Panc1 (cell line): ENCODE data around the gene DOCK1. TPM values are rescaled to one million over a fixed set of nuclear protein-coding genes. Genes with fewer than 3 reads are reported as not detected.

Experiments used
- ATAC-seq: fragments of 200-7000 bp; cut with Tn5 transposase; 2 replicates; pipeline ENCODE4 v1.9.1; 2020; ENCODE audit warnings: mild to moderate bottlenecking, moderate library complexity
- BruUV-seq: library from RNA; stranded (reverse); fragments of 400-500 nt; replicated peaks from 2 replicates; lab custom pipeline; 2021; lab: Mats Ljungman, UMichigan
- CTCF ChIA-PET: fragments of 300-600 bp; sonication (Branson Sonifier 250); formaldehyde crosslinking; loops from one replicate; lab custom pipeline; 2022; ENCODE audit warnings: antibody characterized with exemption; lab: Charles Lee
- POLR2A ChIA-PET: fragments of 300-600 bp; sonication (Branson Sonifier 250); formaldehyde crosslinking; loops from one replicate; lab custom pipeline; 2022; ENCODE audit warnings: antibody characterized with exemption; lab: Charles Lee
- DNase-seq: peaks from one replicate; pipeline ENCODE4 v3.0.0-alpha.2; 2010; ENCODE audit warnings: low read depth, low spot score
- H3K27ac ChIP-seq: 2 replicates; pipeline ENCODE4 v1.5.1; 2011; ENCODE audit warnings: mild to moderate bottlenecking, low read length, inconsistent platforms
- H3K27me3 ChIP-seq: fragments of 200-500 bp; sonication (Bioruptor generic); 2 replicates; pipeline ENCODE4 v1.6.0; 2014; ENCODE audit warnings: low read length, inconsistent platforms; ENCODE audit not compliant: control insufficient read depth, insufficient read depth
- H3K36me3 ChIP-seq: fragments of 200-500 bp; sonication (Bioruptor generic); 2 replicates; pipeline ENCODE4 v1.5.1; 2014; ENCODE audit warnings: inconsistent platforms, mild to moderate bottlenecking, low read length, moderate library complexity; ENCODE audit not compliant: control insufficient read depth, insufficient read depth
- H3K4me1 ChIP-seq: 2 replicates; pipeline ENCODE4 v1.5.1; 2011; ENCODE audit warnings: inconsistent platforms, mild to moderate bottlenecking, low read length, moderate library complexity; ENCODE audit not compliant: control insufficient read depth, insufficient read depth
- H3K4me3 ChIP-seq, 2 experiments: 2 replicates each; pipeline ENCODE4 v1.5.1; 2011 to 2012; ENCODE audit warnings: low read depth in 2 of 2, low read length in 2 of 2, mild to moderate bottlenecking in 2 of 2, inconsistent platforms in 1 of 2, moderate library complexity in 1 of 2
- H3K9me3 ChIP-seq: fragments of 200-500 bp; sonication (Bioruptor generic); 2 replicates; pipeline ENCODE4 v1.5.1; 2014; ENCODE audit warnings: low read depth, mild to moderate bottlenecking, inconsistent platforms, low read length, moderate library complexity; ENCODE audit not compliant: control insufficient read depth, insufficient read depth
- POLR2AphosphoS5 ChIP-seq: IDR thresholded peaks from 2 replicates; pipeline ENCODE4 v1.6.1; 2012; ENCODE audit warnings: mild to moderate bottlenecking, low read depth, low read length, moderate library complexity
- REST ChIP-seq, 2 experiments: IDR thresholded peaks; 2 replicates each; pipeline ENCODE4 v1.6.1; 2011 to 2012; ENCODE audit warnings: low read depth in 2 of 2, control low read depth in 1 of 2, low read length in 1 of 2, mild to moderate bottlenecking in 1 of 2, moderate library complexity in 1 of 2; ENCODE audit not compliant: insufficient read depth in 1 of 2
- SIN3A ChIP-seq: IDR thresholded peaks from 2 replicates; pipeline ENCODE4 v1.6.1; 2012; ENCODE audit warnings: low read depth, mild to moderate bottlenecking, low read length, moderate library complexity, borderline replicate concordance; ENCODE audit not compliant: insufficient read depth
- TCF7L2 ChIP-seq: IDR thresholded peaks from 2 replicates; pipeline ENCODE4 v1.6.1; 2011; ENCODE audit warnings: mild to moderate bottlenecking, low read depth, low read length, inconsistent platforms
- in situ Hi-C: cut with HindIII; loops from 2 replicates; pipeline ENCODE4 v1.10.0; 2016; ENCODE audit warnings: low sequenced_read_pairs, low pct_unique_long_range_greater_than_20kb
- intact Hi-C: fragments of 100-400 bp; cut with micrococcal nuclease; formaldehyde crosslinking; loops from one replicate; pipeline ENCODE4 v1.10.0; 2022; ENCODE audit not compliant: unreplicated experiment
- total RNA-seq: library from RNA; stranded (reverse); gene quantifications from one replicate; pipeline ENCODE4 v1.2.1, GENCODE V29; 2021; ENCODE audit not compliant: unreplicated experiment
- TF ChIP-seq, protein P1 (sequence below): fragments of 450-650 bp; IDR thresholded peaks from 2 replicates; pipeline ENCODE4 v1.5.1; 2017; ENCODE audit warnings: mild to moderate bottlenecking

Gene DOCK1
- total RNA-seq, 1 experiment from 2014 or later = 67.6 TPM

- no peaks in the 10 kb centered on the region for H3K36me3 ChIP-seq
- TF ChIP-seq TCF7L2 (no peak), POLR2AphosphoS5 (no peak), SIN3A (no peak), REST (IDR thresholded peaks at IDR 0.05; ENCODE audit: insufficient read depth in 1 of 2, low read depth in 2 of 2, low read length in 1 of 2) (no peak)
- TF ChIP-seq, protein P1, sequence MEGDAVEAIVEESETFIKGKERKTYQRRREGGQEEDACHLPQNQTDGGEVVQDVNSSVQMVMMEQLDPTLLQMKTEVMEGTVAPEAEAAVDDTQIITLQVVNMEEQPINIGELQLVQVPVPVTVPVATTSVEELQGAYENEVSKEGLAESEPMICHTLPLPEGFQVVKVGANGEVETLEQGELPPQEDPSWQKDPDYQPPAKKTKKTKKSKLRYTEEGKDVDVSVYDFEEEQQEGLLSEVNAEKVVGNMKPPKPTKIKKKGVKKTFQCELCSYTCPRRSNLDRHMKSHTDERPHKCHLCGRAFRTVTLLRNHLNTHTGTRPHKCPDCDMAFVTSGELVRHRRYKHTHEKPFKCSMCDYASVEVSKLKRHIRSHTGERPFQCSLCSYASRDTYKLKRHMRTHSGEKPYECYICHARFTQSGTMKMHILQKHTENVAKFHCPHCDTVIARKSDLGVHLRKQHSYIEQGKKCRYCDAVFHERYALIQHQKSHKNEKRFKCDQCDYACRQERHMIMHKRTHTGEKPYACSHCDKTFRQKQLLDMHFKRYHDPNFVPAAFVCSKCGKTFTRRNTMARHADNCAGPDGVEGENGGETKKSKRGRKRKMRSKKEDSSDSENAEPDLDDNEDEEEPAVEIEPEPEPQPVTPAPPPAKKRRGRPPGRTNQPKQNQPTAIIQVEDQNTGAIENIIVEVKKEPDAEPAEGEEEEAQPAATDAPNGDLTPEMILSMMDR = no peak
- CTCF ChIA-PET = no interaction called here
- intact Hi-C loops = no loop called here
- DNase-seq (no peak), ATAC-seq (no peak)
- no peaks in the 10 kb centered on the region for H3K27me3 ChIP-seq
- H3K27ac ChIP-seq = no peak overlapping the region
- H3K4me3 ChIP-seq = no peak overlapping the region
- POLR2A ChIA-PET = no interaction called here
- in situ Hi-C loops = no loop called here
- peaks cover 7% of the 10 kb centered on the region; the same call in 1 of the 2 replicates for H3K4me1 ChIP-seq
- BruUV-seq = no TSS peak
- no peaks in the 10 kb centered on the region for H3K9me3 ChIP-seq
Measured at GRCh38 chr10:126957111-126957510, 51.9 kb downstream of the DOCK1 start.

DNA sequence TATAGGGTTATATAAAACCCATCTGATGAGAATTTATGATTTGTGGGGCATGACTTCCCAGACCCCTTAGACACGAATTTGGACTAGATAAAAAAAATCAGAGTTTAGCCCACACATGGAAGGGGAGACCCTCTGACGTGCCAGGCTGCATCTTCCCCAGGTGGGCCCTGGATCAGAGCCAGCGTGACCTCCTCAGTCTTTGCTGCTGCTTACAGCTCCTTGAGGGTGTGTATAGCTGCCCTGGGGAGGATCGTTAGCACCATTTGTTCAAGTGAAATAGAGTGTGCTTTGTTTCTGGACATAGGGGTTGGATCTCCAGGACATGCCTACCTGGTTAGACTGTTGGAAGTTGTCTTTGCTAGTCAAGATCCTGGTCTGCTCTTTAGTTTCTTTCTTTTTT, 54.2 kb downstream of the DOCK1 start:
- in situ Hi-C loops (no loop called here), intact Hi-C loops (no loop called here)
- no peak for ATAC-seq
- POLR2A ChIA-PET = no interaction called here
- H3K27ac ChIP-seq = no peak overlapping the region
- no peaks in the 10 kb centered on the region for H3K9me3 ChIP-seq
- H3K27me3 ChIP-seq = no peaks in the 10 kb centered on the region
- no peak overlapping the region for H3K4me3 ChIP-seq
- CTCF ChIA-PET = no interaction called here
- peaks cover 7% of the 10 kb centered on the region; the same call in 1 of the 2 replicates for H3K4me1 ChIP-seq
- BruUV-seq = no TSS peak
- no peak for DNase-seq
- no peak for TF ChIP-seq TCF7L2
- TF ChIP-seq SIN3A = no peak
- TF ChIP-seq, protein P1 = no peak
- no peak for TF ChIP-seq REST (IDR thresholded peaks at IDR 0.05; ENCODE audit: insufficient read depth in 1 of 2, low read depth in 2 of 2, low read length in 1 of 2)
- no peak for TF ChIP-seq POLR2AphosphoS5
- H3K36me3 ChIP-seq = no peaks in the 10 kb centered on the region
